CD4-positive, alpha-beta T cell treated with Interleukin-10 for 1 hour (primary cell): ENCODE results near the gene DAPK2.

Source experiments
- DNase-seq: peaks from one replicate; pipeline ENCODE4 v3.0.0-alpha.2; 2020

Gene DAPK2

DNA sequence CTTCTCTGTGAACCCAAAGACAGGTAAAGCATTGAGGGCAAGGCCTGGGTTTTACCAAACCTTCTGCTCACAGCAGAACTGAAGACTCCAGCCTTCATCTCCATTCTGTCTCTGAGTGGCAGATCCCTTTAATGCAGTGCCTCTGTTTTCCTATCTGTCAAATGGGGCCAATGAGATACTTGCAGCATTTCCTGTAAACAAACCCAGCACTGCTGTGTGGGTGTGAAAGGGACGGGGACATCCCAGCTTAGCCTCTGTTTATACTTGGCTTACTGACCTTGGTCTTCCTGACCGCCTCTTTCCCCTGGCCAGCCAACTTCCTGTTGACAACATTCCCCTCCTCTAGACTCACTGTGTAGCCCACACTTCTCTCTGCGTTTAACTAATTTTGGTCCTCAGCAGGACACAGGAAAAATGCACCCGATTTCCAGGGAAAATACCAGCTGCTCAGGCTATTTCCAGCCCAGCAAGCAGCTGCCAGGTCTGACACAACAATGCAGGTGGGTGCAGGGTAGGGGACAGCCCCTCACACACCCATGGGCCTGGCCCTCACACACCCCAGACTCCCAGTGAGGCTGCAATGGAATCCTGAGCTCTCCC lies 106.7 kb downstream of the DAPK2 start:
- peak; percentile 43 for DNase-seq

GRCh38 chr15:63938486-63939061 lies 107.7 kb downstream of the DAPK2 start:
- DNase-seq = no peak

- no peak for DNase-seq
Observed at GRCh38 chr15:63933522-63933921, 112.8 kb downstream of the DAPK2 start.

- no peak for DNase-seq
Observed at GRCh38 chr15:63931556-63931955, 114.7 kb downstream of the DAPK2 start.

- DNase-seq = no peak
Observed at GRCh38 chr15:63930034-63930433, 116.3 kb downstream of the DAPK2 start.

DNA sequence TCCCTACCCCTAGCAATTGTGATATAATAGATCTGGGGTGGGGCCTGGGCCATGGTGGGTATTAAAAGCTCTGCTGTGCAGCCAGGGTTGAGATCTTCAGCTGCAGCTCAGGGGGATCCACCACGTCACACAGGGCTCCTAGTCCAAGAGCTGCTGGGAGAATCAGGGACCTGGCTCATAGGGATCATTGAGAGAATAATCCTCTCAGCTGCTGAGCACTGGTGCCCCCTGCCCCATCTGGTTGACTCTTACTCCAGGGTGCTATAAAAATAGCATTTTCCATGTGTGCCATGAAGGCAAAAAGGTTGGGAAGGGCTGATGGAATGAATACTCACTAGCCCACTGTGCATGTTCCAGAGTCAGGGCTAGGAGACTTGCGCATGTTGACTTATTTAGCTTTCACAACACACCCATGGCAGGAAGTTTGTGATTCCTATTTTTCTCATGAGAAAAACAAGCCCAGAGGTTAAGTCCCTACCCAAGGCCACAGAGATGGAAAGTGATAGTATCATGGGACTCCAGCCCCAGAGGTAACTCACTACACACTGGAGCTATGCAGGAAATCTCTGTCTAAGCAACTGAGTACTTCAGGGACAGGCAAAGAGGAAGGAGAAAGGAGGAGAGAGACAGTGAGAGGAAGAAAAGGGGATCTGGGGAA lies 118.0 kb downstream of the DAPK2 start:
- no peak for DNase-seq

- no peak for DNase-seq
Observed at GRCh38 chr15:63923993-63924950, 122.0 kb downstream of the DAPK2 start.

GRCh38 chr15:63922916-63923315 lies 123.4 kb downstream of the DAPK2 start:
- no peak for DNase-seq

GRCh38 chr15:63922261-63922904 lies 123.9 kb downstream of the DAPK2 start:
- no peak for DNase-seq

DNA sequence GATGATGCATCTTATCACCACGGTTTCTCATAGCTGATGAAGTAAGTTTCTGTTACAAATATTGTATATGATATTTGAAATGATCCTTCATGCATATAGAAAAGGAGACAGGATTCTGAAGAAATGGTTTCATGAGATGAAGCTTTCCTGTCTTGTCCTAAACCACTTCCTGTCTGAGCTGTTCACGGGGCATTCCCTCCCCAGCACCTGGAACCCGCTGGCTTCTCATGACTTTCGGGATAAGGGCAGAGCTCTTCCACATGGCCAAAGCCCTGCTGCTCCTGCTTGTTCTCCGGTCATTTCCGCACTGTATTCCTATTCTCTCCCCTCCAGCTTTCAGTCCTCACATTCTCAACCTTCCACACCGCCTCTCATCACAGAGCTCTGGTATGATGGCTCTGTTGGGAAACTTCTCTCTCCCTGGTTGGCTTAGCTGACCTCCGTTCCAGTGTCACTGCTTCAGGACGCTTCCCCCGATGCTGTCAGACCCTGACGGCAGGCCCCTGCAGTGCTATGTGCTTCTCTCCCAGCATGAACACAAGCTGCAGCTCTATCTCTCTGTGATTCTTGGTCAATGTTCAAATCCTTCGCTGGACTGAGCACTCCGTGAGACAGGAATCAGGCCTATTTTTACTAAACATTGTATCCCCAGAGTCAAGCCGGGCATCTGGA lies 125.6 kb downstream of the DAPK2 start:
- DNase-seq = no peak

GRCh38 chr15:63918901-63919348 lies 127.4 kb downstream of the DAPK2 start:
- DNase-seq = no peak

- DNase-seq = no peak
Observed at GRCh38 chr15:63918317-63918672, 128.0 kb downstream of the DAPK2 start.

GRCh38 chr15:63917588-63918316 lies 128.5 kb downstream of the DAPK2 start:
- DNase-seq = no peak

DNA sequence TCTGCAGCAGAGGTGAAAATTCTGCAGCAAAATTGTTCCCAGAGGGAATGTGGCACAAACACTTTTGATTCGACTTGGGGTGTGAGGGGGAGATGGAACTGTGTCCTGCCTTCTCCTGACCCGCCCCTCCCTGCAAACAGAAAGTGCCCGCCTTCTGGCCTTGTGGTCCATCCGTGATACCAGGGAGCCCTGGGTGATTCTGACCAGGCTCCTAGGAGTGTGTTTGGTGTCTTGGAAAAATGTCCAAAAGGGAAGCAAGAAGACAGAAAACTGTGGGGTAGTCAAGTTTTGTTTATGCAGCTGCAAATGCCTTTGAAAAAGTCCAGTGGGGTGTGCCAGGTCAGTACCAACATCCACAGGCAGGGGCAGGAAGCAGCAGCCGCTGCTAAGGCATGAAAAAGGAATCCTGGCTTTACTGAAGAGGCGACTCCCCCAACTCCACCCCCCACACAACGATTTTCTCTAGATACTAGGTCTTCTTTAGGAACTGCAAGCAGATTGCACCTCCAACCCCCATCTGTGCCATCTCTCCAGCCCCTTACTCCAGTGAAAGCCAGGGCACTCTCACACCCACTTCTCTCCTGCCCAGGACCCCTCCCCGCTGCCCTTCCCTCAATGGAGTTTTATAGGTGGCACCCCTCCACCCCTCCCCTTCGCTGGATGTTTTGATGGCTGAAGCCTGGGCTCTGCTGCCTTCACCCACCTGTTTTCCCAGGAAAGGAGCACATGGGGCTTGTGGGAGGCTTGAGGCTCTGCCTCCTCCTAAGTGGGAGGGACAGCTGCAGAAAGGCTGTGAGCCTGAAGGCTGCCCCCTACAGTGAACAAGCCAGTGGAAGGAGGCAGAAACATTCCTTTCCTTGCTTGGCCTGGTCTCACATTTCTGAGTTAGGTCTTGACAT lies 130.2 kb downstream of the DAPK2 start:
- no peak for DNase-seq

DNA sequence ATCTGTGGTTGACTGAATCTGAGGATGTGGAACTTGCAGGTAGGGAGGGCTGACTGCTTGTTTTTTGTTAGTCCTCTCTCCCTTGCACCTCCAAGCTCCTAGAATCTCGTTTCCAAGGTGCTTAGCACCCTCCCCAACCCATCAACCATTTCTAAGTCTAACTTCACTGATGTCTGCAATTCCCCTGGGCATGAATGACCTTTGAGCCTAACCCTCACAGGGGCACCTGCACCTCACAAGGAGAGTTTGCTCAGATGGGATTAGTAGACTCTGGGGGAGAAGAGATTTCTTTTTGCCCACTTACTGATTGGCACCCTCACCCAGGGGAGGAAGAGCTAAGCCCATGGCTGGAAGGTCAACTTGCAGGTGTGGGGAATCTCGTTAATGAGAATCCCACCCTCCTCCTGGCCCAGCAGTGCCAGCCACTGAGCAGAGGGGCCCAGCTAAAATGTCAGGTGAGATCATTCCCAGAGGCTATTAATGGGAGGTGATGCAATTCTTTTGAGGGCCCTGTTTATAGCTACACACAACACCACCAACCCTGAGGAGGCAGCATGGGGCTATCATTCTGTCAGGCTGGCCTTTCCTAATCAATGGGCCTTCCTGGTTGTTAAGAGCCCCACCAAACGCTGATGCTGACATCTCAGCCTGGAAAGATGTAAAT lies 130.9 kb downstream of the DAPK2 start:
- no peak for DNase-seq

DNA sequence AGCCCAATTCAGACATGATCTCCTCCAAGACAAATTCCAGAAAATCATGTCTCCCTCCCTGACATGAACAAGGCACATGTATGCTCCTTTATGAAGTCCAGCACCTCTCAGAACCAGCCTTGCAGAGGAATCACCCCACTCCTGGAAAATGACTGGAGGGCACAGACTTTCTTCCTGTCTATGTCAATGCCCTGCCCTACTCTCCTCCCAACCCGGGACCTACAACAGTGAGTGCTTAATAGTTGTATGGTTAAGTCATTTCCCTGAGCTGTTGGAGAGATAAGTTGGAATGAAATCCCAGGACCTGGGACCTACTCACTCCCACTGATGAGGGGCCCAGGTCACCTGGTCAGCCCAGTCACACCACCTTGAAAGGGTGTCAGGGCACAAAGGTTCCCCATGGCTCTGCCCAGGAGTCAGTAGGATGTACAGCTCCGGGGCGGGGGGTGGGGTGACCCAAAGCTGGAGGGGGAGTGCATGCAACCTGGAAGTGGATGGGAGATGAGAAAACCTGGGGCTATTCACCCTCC lies 132.4 kb downstream of the DAPK2 start:
- DNase-seq = no peak

DNA sequence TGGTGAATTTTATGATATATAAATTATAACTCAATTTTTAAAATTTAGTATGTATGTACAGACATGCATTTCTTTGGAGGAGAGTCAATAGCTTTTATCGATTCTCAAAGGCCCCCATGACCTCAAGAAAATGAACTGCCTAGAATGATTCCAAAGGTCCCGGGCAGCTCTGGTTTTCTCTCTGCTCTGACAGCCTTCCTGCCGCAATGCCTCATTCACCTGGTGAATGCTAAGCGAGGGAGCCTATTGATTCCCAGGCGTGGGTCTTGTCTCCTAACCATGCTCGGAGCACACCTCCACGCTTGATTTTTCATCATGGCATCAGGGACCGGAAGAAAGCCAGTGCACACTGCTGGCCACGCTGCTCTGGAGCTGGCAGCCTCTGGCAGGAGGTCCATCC lies 132.9 kb downstream of the DAPK2 start:
- DNase-seq = no peak

- DNase-seq = no peak
Observed at GRCh38 chr15:63912061-63912615, 134.1 kb downstream of the DAPK2 start.

GRCh38 chr15:63911160-63911559 lies 135.1 kb downstream of the DAPK2 start:
- DNase-seq = no peak
